HEK293T (cell line): ENCODE measurements around the gene QSOX1.

Experiments used
- CTBP1 ChIP-seq: fragments of 450-650 bp; IDR thresholded peaks from 2 replicates; pipeline ENCODE4 v1.6.1; 2016; ENCODE audit warnings: borderline replicate concordance
- FOXA1 ChIP-seq: fragments of 450-650 bp; IDR thresholded peaks from 2 replicates; pipeline ENCODE4 v1.6.1; 2016; ENCODE audit warnings: mild to moderate bottlenecking
- FOXK2 ChIP-seq: fragments of 450-650 bp; IDR thresholded peaks from 2 replicates; pipeline ENCODE4 v1.6.1; 2016; ENCODE audit warnings: mild to moderate bottlenecking
- FOXM1 ChIP-seq: fragments of 450-650 bp; IDR thresholded peaks from 2 replicates; pipeline ENCODE4 v1.6.1; 2017; ENCODE audit warnings: mild to moderate bottlenecking, borderline replicate concordance
- HDGF ChIP-seq: fragments of 450-650 bp; IDR thresholded peaks from 2 replicates; pipeline ENCODE4 v1.6.1; 2017; ENCODE audit warnings: antibody characterized with exemption, borderline replicate concordance
- L3MBTL2 ChIP-seq: fragments of 450-650 bp; conservative IDR thresholded peaks from 2 replicates; pipeline ENCODE4 v1.6.1; 2016; ENCODE audit warnings: mild to moderate bottlenecking
- LEF1 ChIP-seq: fragments of 450-650 bp; IDR thresholded peaks from 2 replicates; pipeline ENCODE4 v1.6.1; 2017; ENCODE audit warnings: mild to moderate bottlenecking, borderline replicate concordance
- SP1 ChIP-seq: fragments of 450-650 bp; IDR thresholded peaks from 2 replicates; pipeline ENCODE4 v1.6.1; 2017
- SUZ12 ChIP-seq: fragments of 450-650 bp; IDR thresholded peaks from 2 replicates; pipeline ENCODE4 v1.6.1; 2016; ENCODE audit warnings: mild to moderate bottlenecking
- TARDBP ChIP-seq: fragments of 450-650 bp; IDR thresholded peaks from 2 replicates; pipeline ENCODE4 v1.6.1; 2016
- ZNF384 ChIP-seq: fragments of 450-650 bp; IDR thresholded peaks from 2 replicates; pipeline ENCODE4 v1.6.1; 2016
- TF ChIP-seq, protein P1 (sequence below): fragments of 450-650 bp; IDR thresholded peaks from 2 replicates; pipeline ENCODE4 v1.6.1; 2016

DNA sequence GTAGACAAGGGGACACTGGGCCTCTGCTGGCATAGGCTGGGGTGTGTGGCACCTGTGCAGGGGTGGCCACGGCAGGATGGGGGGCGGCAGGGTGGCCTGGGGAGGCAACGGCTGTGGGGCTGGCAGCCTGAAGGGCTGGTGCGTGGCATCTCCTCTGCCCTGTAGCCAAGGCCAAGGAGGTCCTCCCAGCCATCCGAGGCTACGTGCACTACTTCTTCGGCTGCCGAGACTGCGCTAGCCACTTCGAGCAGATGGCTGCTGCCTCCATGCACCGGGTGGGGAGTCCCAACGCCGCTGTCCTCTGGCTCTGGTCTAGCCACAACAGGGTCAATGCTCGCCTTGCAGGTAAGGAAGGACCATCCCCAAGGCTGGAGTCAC lies 39.4 kb downstream of the QSOX1 start:
- TF ChIP-seq ZNF384 (no peak), TARDBP (no peak), CTBP1 (no peak), L3MBTL2 (no peak), HDGF (no peak), SP1 (no peak), SUZ12 (no peak), FOXM1 (no peak), FOXA1 (no peak), FOXK2 (no peak), LEF1 (no peak)
- TF ChIP-seq, protein P1, sequence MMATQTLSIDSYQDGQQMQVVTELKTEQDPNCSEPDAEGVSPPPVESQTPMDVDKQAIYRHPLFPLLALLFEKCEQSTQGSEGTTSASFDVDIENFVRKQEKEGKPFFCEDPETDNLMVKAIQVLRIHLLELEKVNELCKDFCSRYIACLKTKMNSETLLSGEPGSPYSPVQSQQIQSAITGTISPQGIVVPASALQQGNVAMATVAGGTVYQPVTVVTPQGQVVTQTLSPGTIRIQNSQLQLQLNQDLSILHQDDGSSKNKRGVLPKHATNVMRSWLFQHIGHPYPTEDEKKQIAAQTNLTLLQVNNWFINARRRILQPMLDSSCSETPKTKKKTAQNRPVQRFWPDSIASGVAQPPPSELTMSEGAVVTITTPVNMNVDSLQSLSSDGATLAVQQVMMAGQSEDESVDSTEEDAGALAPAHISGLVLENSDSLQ: no peak
